ENCODE data around the gene BANP.

The BANP gene

DNA sequence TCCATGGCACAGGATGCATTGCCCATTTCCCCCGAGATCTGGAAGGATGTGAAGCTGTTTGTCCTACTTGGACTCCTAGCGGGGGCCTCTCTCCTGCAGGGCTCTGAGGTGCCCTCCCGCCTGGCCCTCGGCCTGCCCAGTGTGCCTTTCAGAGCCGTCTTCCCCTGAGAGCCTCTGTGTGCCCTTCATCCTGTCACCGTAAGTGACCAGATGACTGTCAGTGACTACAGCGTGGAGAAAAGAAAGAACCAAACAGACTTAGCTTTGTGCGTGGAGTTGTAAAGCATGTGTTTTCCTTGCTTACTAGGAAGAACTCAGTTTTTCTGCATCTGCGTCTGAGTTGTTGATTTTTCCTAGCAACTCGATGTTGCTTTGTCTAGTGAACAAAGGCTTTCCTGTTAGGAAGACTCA, 56.1 kb downstream of the BANP start:
- H3K27me3 ChIP-seq (ENCODE audit: insufficient read depth, low read length, poor library complexity) = no peaks in the 10 kb centered on the region
- H3K9me3 ChIP-seq (ENCODE audit: insufficient read depth, low read length, severe bottlenecking) = no peaks in the 10 kb centered on the region
- peaks cover 14% of the 10 kb centered on the region; the same call in 1 of the 2 replicates for H4K20me1 ChIP-seq (ENCODE audit: insufficient read depth, low read length)
- no peaks in the 10 kb centered on the region for H3K4me1 ChIP-seq (ENCODE audit: insufficient read depth, low read length)
- no peak overlapping the region for H3K9ac ChIP-seq (ENCODE audit: low read depth, low read length)
- TF ChIP-seq, protein P1, sequence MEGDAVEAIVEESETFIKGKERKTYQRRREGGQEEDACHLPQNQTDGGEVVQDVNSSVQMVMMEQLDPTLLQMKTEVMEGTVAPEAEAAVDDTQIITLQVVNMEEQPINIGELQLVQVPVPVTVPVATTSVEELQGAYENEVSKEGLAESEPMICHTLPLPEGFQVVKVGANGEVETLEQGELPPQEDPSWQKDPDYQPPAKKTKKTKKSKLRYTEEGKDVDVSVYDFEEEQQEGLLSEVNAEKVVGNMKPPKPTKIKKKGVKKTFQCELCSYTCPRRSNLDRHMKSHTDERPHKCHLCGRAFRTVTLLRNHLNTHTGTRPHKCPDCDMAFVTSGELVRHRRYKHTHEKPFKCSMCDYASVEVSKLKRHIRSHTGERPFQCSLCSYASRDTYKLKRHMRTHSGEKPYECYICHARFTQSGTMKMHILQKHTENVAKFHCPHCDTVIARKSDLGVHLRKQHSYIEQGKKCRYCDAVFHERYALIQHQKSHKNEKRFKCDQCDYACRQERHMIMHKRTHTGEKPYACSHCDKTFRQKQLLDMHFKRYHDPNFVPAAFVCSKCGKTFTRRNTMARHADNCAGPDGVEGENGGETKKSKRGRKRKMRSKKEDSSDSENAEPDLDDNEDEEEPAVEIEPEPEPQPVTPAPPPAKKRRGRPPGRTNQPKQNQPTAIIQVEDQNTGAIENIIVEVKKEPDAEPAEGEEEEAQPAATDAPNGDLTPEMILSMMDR (IDR thresholded peaks at IDR 0.05; ENCODE audit: borderline replicate concordance, extremely low read depth, low read length, poor library complexity, severe bottlenecking) = no peak
- TF ChIP-seq EZH2 (IDR thresholded peaks at IDR 0.05; ENCODE audit: borderline replicate concordance, low read depth, low read length, severe bottlenecking) = no peak
- H3K36me3 ChIP-seq (ENCODE audit: insufficient read depth, low read length) = peaks cover 77% of the 10 kb centered on the region
- H3K4me3 ChIP-seq (ENCODE audit: low read depth in 1 of 2, low read length in 2 of 2) = no peak overlapping the region
- no peak overlapping the region for H3K27ac ChIP-seq (ENCODE audit: low read length)
- DNase-seq (no peak), ATAC-seq (ENCODE audit: insufficient read depth, low read depth) (no peak)
- no peak overlapping the region for H3K4me2 ChIP-seq (ENCODE audit: insufficient read depth, low read length)
- peaks cover 12% of the 10 kb centered on the region for H3K79me2 ChIP-seq (ENCODE audit: insufficient read depth, low read length)
- H2AFZ ChIP-seq (ENCODE audit: low read depth, low read length) = no peak overlapping the region

- Histone ChIP-seq H3K9me3 (ENCODE audit: insufficient read depth, low read length, severe bottlenecking) (no peaks in the 10 kb centered on the region), H3K27ac (ENCODE audit: low read length) (no peak overlapping the region), H3K79me2 (ENCODE audit: insufficient read depth, low read length) (0 out of 2 replicates have a peak, but pooled peaks cover 5% of the 10 kb centered on the region), H3K4me3 (ENCODE audit: low read depth in 1 of 2, low read length in 2 of 2) (no peak overlapping the region), H3K4me2 (ENCODE audit: insufficient read depth, low read length) (no peak overlapping the region), H3K9ac (ENCODE audit: low read depth, low read length) (no peak overlapping the region), H3K27me3 (ENCODE audit: insufficient read depth, low read length, poor library complexity) (no peaks in the 10 kb centered on the region), H2AFZ (ENCODE audit: low read depth, low read length) (no peak overlapping the region), H3K4me1 (ENCODE audit: insufficient read depth, low read length) (no peaks in the 10 kb centered on the region), H4K20me1 (ENCODE audit: insufficient read depth, low read length) (peaks cover 16% of the 10 kb centered on the region), H3K36me3 (ENCODE audit: insufficient read depth, low read length) (peaks cover 82% of the 10 kb centered on the region)
- ATAC-seq (ENCODE audit: insufficient read depth, low read depth) = no peak
- TF ChIP-seq EZH2 (IDR thresholded peaks at IDR 0.05; ENCODE audit: borderline replicate concordance, low read depth, low read length, severe bottlenecking) = no peak
- TF ChIP-seq, protein P1 (IDR thresholded peaks at IDR 0.05; ENCODE audit: borderline replicate concordance, extremely low read depth, low read length, poor library complexity, severe bottlenecking) = no peak
- DNase-seq = no peak
These were observed 57.6 kb downstream of the BANP start for GRCh38 chr16:88008840-88009239.

GRCh38 chr16:88009563-88010342, 58.5 kb downstream of the BANP start:
- no peak overlapping the region for H3K9ac ChIP-seq (ENCODE audit: low read depth, low read length)
- H3K9me3 ChIP-seq (ENCODE audit: insufficient read depth, low read length, severe bottlenecking) = no peaks in the 10 kb centered on the region
- no peaks in the 10 kb centered on the region for H3K27me3 ChIP-seq (ENCODE audit: insufficient read depth, low read length, poor library complexity)
- no peak overlapping the region for H3K27ac ChIP-seq (ENCODE audit: low read length)
- H3K4me1 ChIP-seq (ENCODE audit: insufficient read depth, low read length) = no peaks in the 10 kb centered on the region
- no peak overlapping the region for H3K4me3 ChIP-seq (ENCODE audit: low read depth in 1 of 2, low read length in 2 of 2)
- no peak overlapping the region for H2AFZ ChIP-seq (ENCODE audit: low read depth, low read length)
- H3K4me2 ChIP-seq (ENCODE audit: insufficient read depth, low read length) = no peak overlapping the region
- ATAC-seq (ENCODE audit: insufficient read depth, low read depth) (no peak), DNase-seq (no peak)
- H3K36me3 ChIP-seq (ENCODE audit: insufficient read depth, low read length) = peaks cover 77% of the 10 kb centered on the region
- peaks cover 12% of the 10 kb centered on the region for H4K20me1 ChIP-seq (ENCODE audit: insufficient read depth, low read length)
- TF ChIP-seq EZH2 (IDR thresholded peaks at IDR 0.05; ENCODE audit: borderline replicate concordance, low read depth, low read length, severe bottlenecking) = no peak
- TF ChIP-seq, protein P1 (IDR thresholded peaks at IDR 0.05; ENCODE audit: borderline replicate concordance, extremely low read depth, low read length, poor library complexity, severe bottlenecking) = no peak
- no peaks in the 10 kb centered on the region for H3K79me2 ChIP-seq (ENCODE audit: insufficient read depth, low read length)
